HG02759 (cell line): Measurements from ENCODE around the gene CLEC16A.
A peak's percentile ranks its signal among the peaks of the same experiment; 100 is the strongest.

Experiments
- ATAC-seq: cut with Tn5 transposase; IDR thresholded peaks from one replicate; pipeline ENCODE4 v1.9.1; 2021; ENCODE audit warnings: mild to moderate bottlenecking, moderate library complexity; ENCODE audit not compliant: unreplicated experiment

The CLEC16A gene

GRCh38 chr16:11165894-11166665 is 221.7 kb downstream of the CLEC16A start:
- ATAC-seq, result no peak

GRCh38 chr16:11167581-11167980 is 223.2 kb downstream of the CLEC16A start:
- no peak for ATAC-seq

- no peak for ATAC-seq
Observed at GRCh38 chr16:11168386-11169051, 224.2 kb downstream of the CLEC16A start.

- no peak for ATAC-seq
Observed at GRCh38 chr16:11169641-11170040, 225.3 kb downstream of the CLEC16A start.

GRCh38 chr16:11170201-11170600 is 225.8 kb downstream of the CLEC16A start:
- no peak for ATAC-seq

- no peak for ATAC-seq
Observed at GRCh38 chr16:11170696-11171447, 226.5 kb downstream of the CLEC16A start.

- no peak for ATAC-seq
Observed at GRCh38 chr16:11171448-11171709, 227.0 kb downstream of the CLEC16A start.

- no peak for ATAC-seq
Observed at GRCh38 chr16:11171757-11172299, 227.5 kb downstream of the CLEC16A start.

GRCh38 chr16:11173426-11173825 is 229.1 kb downstream of the CLEC16A start:
- no peak for ATAC-seq

GRCh38 chr16:11174141-11174540 is 229.8 kb downstream of the CLEC16A start:
- ATAC-seq, result no peak

- ATAC-seq, result peak; percentile 5
Observed at GRCh38 chr16:11175106-11175786, 230.9 kb downstream of the CLEC16A start.

GRCh38 chr16:11175787-11176341 is 231.5 kb downstream of the CLEC16A start:
- peak; percentile 55 for ATAC-seq

GRCh38 chr16:11177578-11178160 is 233.3 kb downstream of the CLEC16A start:
- no peak for ATAC-seq

- ATAC-seq, result no peak
Observed at GRCh38 chr16:11178424-11178823, 234.1 kb downstream of the CLEC16A start.

- no peak for ATAC-seq
Observed at GRCh38 chr16:11179574-11179973, 235.2 kb downstream of the CLEC16A start.

- ATAC-seq, result no peak
Observed at GRCh38 chr16:11180489-11180888, 236.1 kb downstream of the CLEC16A start.

- ATAC-seq, result no peak
Observed at GRCh38 chr16:11181242-11181898, 237.0 kb downstream of the CLEC16A start.

GRCh38 chr16:11181899-11182279 is 237.5 kb downstream of the CLEC16A start:
- peak; percentile 32 for ATAC-seq

- no peak for ATAC-seq
Observed at GRCh38 chr16:11182411-11182810, 238.0 kb downstream of the CLEC16A start.
